ENCODE measurements around the gene AGRP. TPM values are rescaled to one million over a fixed set of nuclear protein-coding genes. Genes with fewer than 3 reads are reported as not detected.
"Not testable (repeated sequence)": the region's sequence is repeated elsewhere in the genome, so short reads cannot be mapped to it uniquely, and the experiment has no call there.

AGRP gene
- total and polyA plus RNA-seq, 12 donors = 2.9 to 98.1 (median 10.4) TPM

- no peaks in the 10 kb centered on the region for H3K36me3 ChIP-seq (replicated peaks in 1 of 2)
- TF ChIP-seq POLR2A (IDR thresholded peaks at IDR 0.05) (no peak), CTCF (IDR thresholded peaks at IDR 0.05) (no peak)
- 71 to 75% (median 72%) methylated on average over 8 of the region's 8 CpGs for WGBS, 4 donors
- H3K27me3 ChIP-seq = no peaks in the 10 kb centered on the region
- no peaks in the 10 kb centered on the region for H3K9me3 ChIP-seq (replicated peaks in 1 of 3)
- intact Hi-C loops (cut with DNase I) = no loop called here
- peak overlapping the region in 4 of 5 donors; percentile 13 to 73 (median 62) for H3K27ac ChIP-seq
- DNase-seq = no peak
- H3K4me1 ChIP-seq (replicated peaks in 1 of 2) = peaks cover 14 to 32% of the 10 kb centered on the region in 2 donors
- no peak overlapping the region for H3K4me3 ChIP-seq
Observed at GRCh38 chr16:67490335-67491096, 7.2 kb upstream of the AGRP start.

GRCh38 chr16:67489401-67490083, 6.2 kb upstream of the AGRP start:
- 31 to 55% (median 43%) methylated on average over 3 to 4 of the region's 4 CpGs for WGBS, 4 donors

GRCh38 chr16:67487561-67487960, 4.2 kb upstream of the AGRP start:
- H3K27me3 ChIP-seq; H3K4me3 ChIP-seq; H3K9me3 ChIP-seq (replicated peaks in 1 of 3); H3K36me3 ChIP-seq (replicated peaks in 1 of 2); DNase-seq; intact Hi-C loops (cut with DNase I): not testable (repeated sequence)
- Histone ChIP-seq H3K4me1 (replicated peaks in 1 of 2) (peaks cover 27 to 51% of the 10 kb centered on the region in 2 donors), H3K27ac (peak overlapping the region in 2 of 5 donors; percentile 3 to 75)
- 83 to 91% (median 88%) methylated on average over 4 of the region's 4 CpGs for WGBS, 4 donors

More at GRCh38 chr16:67489401-67490083, 6.2 kb upstream of the AGRP start:
- H3K27me3 ChIP-seq = no peaks in the 10 kb centered on the region
- intact Hi-C loops (cut with DNase I) = no loop called here
- H3K36me3 ChIP-seq (replicated peaks in 1 of 2) = peaks cover 0 to 6% of the 10 kb centered on the region in 2 donors
- peak in 3 of 7 donors; percentile 51 to 59 (median 57) for DNase-seq
- H3K9me3 ChIP-seq (replicated peaks in 1 of 3) = no peaks in the 10 kb centered on the region
- TF ChIP-seq POLR2A (IDR thresholded peaks at IDR 0.05) (no peak), CTCF (IDR thresholded peaks at IDR 0.05) (no peak)
- peak overlapping the region; percentile 51 to 75 (median 56) for H3K27ac ChIP-seq
- H3K4me3 ChIP-seq = no peak overlapping the region
- H3K4me1 ChIP-seq (replicated peaks in 1 of 2) = peaks cover 14 to 32% of the 10 kb centered on the region in 2 donors

GRCh38 chr16:67486805-67487204, 3.5 kb upstream of the AGRP start:
- Histone ChIP-seq H3K4me3 (no peak overlapping the region), H3K36me3 (replicated peaks in 1 of 2) (peaks cover 0 to 8% of the 10 kb centered on the region in 2 donors), H3K9me3 (replicated peaks in 1 of 3) (no peaks in the 10 kb centered on the region), H3K4me1 (replicated peaks in 1 of 2) (peaks cover 32 to 58% of the 10 kb centered on the region in 2 donors), H3K27me3 (no peaks in the 10 kb centered on the region), H3K27ac (peak overlapping the region in 1 of 5 donors; percentile 29)
- DNase-seq = no peak
- 59 to 65% (median 61%) methylated on average over 2 to 3 of the region's 3 CpGs for WGBS, 4 donors
- intact Hi-C loops (cut with DNase I) = no loop called here
- TF ChIP-seq CTCF (IDR thresholded peaks at IDR 0.05) (no peak), POLR2A (IDR thresholded peaks at IDR 0.05) (no peak)
